Mesothelial cell of epicardium (in vitro differentiated cells): ENCODE data around the gene IRF8. TPM values are rescaled to one million over a fixed set of nuclear protein-coding genes. Genes with fewer than 3 reads are reported as not detected.

Experiments used
- DNase-seq, 2 experiments: peaks; one replicate each; pipeline ENCODE4 v3.0.0; 2021; ENCODE audit warnings: low spot score in 2 of 2; ENCODE audit not compliant: unreplicated experiment in 2 of 2
- H3K27ac Mint-ChIP-seq: 2 replicates; pipeline ENCODE4 v1.8.0; 2021; ENCODE audit warnings: mixed read lengths
- H3K27me3 Mint-ChIP-seq: 2 replicates; pipeline ENCODE4 v1.8.0; 2021; ENCODE audit warnings: low read depth, mixed read lengths
- H3K36me3 Mint-ChIP-seq: 2 replicates; pipeline ENCODE4 v1.8.0; 2021; ENCODE audit warnings: mixed read lengths
- H3K4me1 Mint-ChIP-seq: 2 replicates; pipeline ENCODE4 v1.8.0; 2021; ENCODE audit warnings: mixed read lengths
- H3K4me3 Mint-ChIP-seq: 2 replicates; pipeline ENCODE4 v1.8.0; 2021; ENCODE audit warnings: mild to moderate bottlenecking, moderate library complexity, mixed read lengths
- H3K9me3 Mint-ChIP-seq: 2 replicates; pipeline ENCODE4 v1.8.0; 2021; ENCODE audit warnings: mixed read lengths
- CTCF ChIP-seq: fragments of 200-600 bp; sonication (generic); IDR thresholded peaks from one replicate; pipeline ENCODE4 v1.5.0; 2021; ENCODE audit warnings: antibody characterized with exemption; ENCODE audit not compliant: unreplicated experiment
- total RNA-seq: library from RNA; stranded (reverse); gene quantifications from 3 replicates; pipeline ENCODE4 v1.2.1, GENCODE V29; 2021

The IRF8 gene
- total RNA-seq, 1 donor from 2014 or later: 5.8 TPM

- TF ChIP-seq CTCF: no peak
- peak overlapping the region; percentile 72 for H3K27ac Mint-ChIP-seq
- H3K4me3 Mint-ChIP-seq: no peak overlapping the region
- no peaks in the 10 kb centered on the region for H3K9me3 Mint-ChIP-seq
- DNase-seq: no peak
- H3K4me1 Mint-ChIP-seq: peaks cover 43% of the 10 kb centered on the region
- H3K27me3 Mint-ChIP-seq: peaks cover 2% of the 10 kb centered on the region
- no peaks in the 10 kb centered on the region for H3K36me3 Mint-ChIP-seq
Observed at GRCh38 chr16:85928401-85928820, 29.4 kb downstream of the IRF8 start.

- H3K36me3 Mint-ChIP-seq: no peaks in the 10 kb centered on the region
- H3K27ac Mint-ChIP-seq: no peak overlapping the region
- no peak for TF ChIP-seq CTCF
- H3K9me3 Mint-ChIP-seq: no peaks in the 10 kb centered on the region
- no peak for DNase-seq
- H3K4me1 Mint-ChIP-seq: peaks cover 35% of the 10 kb centered on the region
- no peak overlapping the region for H3K4me3 Mint-ChIP-seq
- peaks cover 2% of the 10 kb centered on the region for H3K27me3 Mint-ChIP-seq
Observed at GRCh38 chr16:85929259-85929721, 30.3 kb downstream of the IRF8 start.

DNA sequence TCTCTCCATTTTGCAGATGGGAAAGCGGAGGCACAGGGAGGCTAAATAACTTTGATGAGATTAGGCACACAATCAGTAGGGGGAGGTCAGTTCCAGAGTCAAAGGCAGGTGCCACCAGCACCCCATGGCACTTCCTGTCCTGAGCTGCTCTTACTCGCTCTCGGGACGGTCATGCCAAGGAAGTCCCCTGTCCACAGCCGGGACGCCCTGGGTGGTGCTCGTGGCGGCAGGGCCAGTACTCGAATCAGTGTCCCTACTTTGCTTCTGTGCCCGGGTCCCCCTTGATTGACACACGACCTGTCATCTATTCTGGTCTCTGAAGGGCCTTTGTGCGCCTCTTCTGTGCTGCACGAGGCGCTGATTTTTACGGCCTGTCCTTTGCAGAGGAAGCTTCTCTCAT lies 31.3 kb downstream of the IRF8 start:
- Mint-ChIP-seq H3K4me3 (no peak overlapping the region), H3K27me3 (peaks cover 2% of the 10 kb centered on the region), H3K9me3 (no peaks in the 10 kb centered on the region), H3K4me1 (peaks cover 29% of the 10 kb centered on the region), H3K36me3 (no peaks in the 10 kb centered on the region), H3K27ac (no peak overlapping the region)
- DNase-seq: no peak
- no peak for TF ChIP-seq CTCF

GRCh38 chr16:85931596-85932402 lies 32.8 kb downstream of the IRF8 start:
- H3K4me3 Mint-ChIP-seq: no peak overlapping the region
- no peaks in the 10 kb centered on the region for H3K9me3 Mint-ChIP-seq
- H3K27me3 Mint-ChIP-seq: peaks cover 2% of the 10 kb centered on the region
- H3K36me3 Mint-ChIP-seq: no peaks in the 10 kb centered on the region
- H3K4me1 Mint-ChIP-seq: peaks cover 29% of the 10 kb centered on the region
- no peak for TF ChIP-seq CTCF
- no peak for DNase-seq
- H3K27ac Mint-ChIP-seq: no peak overlapping the region

DNA sequence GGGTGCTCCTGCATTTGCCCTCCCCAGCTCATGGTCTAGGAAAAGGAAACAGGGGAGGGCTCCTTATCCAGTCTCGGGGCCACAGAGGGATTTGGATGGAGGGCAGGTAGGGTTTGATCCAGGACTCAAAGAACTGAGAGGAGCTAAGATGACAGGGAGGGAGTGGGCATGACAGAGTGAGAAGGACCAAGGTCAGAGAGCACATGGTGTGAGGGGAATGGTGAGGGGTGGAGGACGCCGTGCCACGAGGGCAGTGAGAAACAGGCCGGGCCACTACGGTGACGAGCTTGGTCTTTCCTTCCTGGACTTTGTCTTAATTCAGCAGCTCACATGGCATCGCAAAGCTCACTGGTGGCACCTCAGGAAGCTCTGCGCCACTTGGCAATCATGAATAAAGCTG lies 35.2 kb downstream of the IRF8 start:
- peaks cover 17% of the 10 kb centered on the region for H3K4me1 Mint-ChIP-seq
- no peak for DNase-seq
- peaks cover under 1% of the 10 kb centered on the region for H3K9me3 Mint-ChIP-seq
- no peaks in the 10 kb centered on the region for H3K36me3 Mint-ChIP-seq
- peaks cover 2% of the 10 kb centered on the region for H3K27me3 Mint-ChIP-seq
- no peak for TF ChIP-seq CTCF
- H3K4me3 Mint-ChIP-seq: no peak overlapping the region
- H3K27ac Mint-ChIP-seq: no peak overlapping the region
